Chondrocyte (in vitro differentiated cells): ENCODE measurements around the gene TP63. TPM values are rescaled to one million over a fixed set of nuclear protein-coding genes. Genes with fewer than 3 reads are reported as not detected.

Source experiments
- DNase-seq: peaks from one replicate; pipeline ENCODE4 v3.0.0; 2021; ENCODE audit warnings: mixed read lengths, low spot score
- H3K27ac Mint-ChIP-seq: one replicate; pipeline ENCODE4 v1.8.0; 2021; ENCODE audit warnings: mild to moderate bottlenecking, moderate library complexity, mixed read lengths; ENCODE audit not compliant: unreplicated experiment
- H3K27me3 Mint-ChIP-seq: 2 replicates; pipeline ENCODE4 v1.8.0; 2021; ENCODE audit warnings: low read depth, mixed read lengths
- H3K36me3 Mint-ChIP-seq: 2 replicates; pipeline ENCODE4 v1.8.0; 2021; ENCODE audit warnings: low read depth, mixed read lengths
- H3K4me1 Mint-ChIP-seq: 2 replicates; pipeline ENCODE4 v1.8.0; 2021; ENCODE audit warnings: low read depth, mild to moderate bottlenecking, mixed read lengths
- H3K4me3 Mint-ChIP-seq: one replicate; pipeline ENCODE4 v1.8.0; 2021; ENCODE audit warnings: mild to moderate bottlenecking, moderate library complexity, mixed read lengths; ENCODE audit not compliant: unreplicated experiment
- H3K9me3 Mint-ChIP-seq: 2 replicates; pipeline ENCODE4 v1.8.0; 2021; ENCODE audit warnings: low read depth, mixed read lengths
- total RNA-seq: library from RNA; stranded (reverse); gene quantifications from 3 replicates; pipeline ENCODE4 v1.2.1, GENCODE V29; 2021
- TF ChIP-seq, protein P1 (sequence below): fragments of 200-600 bp; sonication (generic); IDR thresholded peaks from 2 replicates; pipeline ENCODE4 v1.5.0; 2021; ENCODE audit warnings: antibody characterized with exemption, mild to moderate bottlenecking, moderate library complexity

The TP63 gene
- total RNA-seq, 1 donor from 2014 or later = not detected

DNA sequence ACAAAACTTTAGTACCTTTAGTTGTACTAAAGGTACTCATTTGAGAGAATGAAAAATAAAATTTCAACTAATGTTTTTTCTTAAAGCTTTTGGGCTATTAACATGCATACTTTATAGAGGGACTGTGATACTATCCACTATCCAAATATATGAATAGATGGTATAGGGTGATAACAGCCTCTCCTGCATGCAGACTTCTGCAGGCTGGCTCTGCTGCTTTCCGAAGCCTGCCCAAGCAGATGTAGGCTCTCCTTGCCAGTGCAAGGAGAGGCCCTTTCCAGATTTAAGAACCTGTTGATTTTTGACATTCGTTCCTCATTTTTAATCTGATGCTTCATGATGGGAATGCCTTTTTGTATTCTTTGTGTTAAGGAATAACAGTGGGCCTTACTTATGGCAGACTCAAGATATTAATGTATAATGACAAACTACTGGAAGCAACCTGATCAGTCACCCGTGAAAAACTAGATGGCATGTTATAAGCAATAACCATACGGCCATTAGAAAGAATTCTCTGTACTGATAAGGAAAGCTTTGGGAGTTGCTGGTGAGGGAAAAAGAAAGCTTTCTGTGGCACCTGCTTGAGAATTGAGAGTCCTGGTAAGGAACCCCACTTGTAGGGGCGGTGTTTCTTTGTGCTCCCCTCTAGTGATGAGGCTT lies 181.7 kb downstream of the TP63 start:
- Mint-ChIP-seq H3K4me3 (no peak overlapping the region), H3K27ac (no peak overlapping the region), H3K9me3 (no peaks in the 10 kb centered on the region), H3K36me3 (no peaks in the 10 kb centered on the region), H3K27me3 (peaks cover 8% of the 10 kb centered on the region), H3K4me1 (peaks cover 6% of the 10 kb centered on the region)
- TF ChIP-seq, protein P1, sequence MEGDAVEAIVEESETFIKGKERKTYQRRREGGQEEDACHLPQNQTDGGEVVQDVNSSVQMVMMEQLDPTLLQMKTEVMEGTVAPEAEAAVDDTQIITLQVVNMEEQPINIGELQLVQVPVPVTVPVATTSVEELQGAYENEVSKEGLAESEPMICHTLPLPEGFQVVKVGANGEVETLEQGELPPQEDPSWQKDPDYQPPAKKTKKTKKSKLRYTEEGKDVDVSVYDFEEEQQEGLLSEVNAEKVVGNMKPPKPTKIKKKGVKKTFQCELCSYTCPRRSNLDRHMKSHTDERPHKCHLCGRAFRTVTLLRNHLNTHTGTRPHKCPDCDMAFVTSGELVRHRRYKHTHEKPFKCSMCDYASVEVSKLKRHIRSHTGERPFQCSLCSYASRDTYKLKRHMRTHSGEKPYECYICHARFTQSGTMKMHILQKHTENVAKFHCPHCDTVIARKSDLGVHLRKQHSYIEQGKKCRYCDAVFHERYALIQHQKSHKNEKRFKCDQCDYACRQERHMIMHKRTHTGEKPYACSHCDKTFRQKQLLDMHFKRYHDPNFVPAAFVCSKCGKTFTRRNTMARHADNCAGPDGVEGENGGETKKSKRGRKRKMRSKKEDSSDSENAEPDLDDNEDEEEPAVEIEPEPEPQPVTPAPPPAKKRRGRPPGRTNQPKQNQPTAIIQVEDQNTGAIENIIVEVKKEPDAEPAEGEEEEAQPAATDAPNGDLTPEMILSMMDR = no peak
- no peak for DNase-seq

GRCh38 chr3:189813647-189814240 lies 182.6 kb downstream of the TP63 start:
- H3K4me1 Mint-ChIP-seq = peaks cover 6% of the 10 kb centered on the region
- H3K36me3 Mint-ChIP-seq = no peaks in the 10 kb centered on the region
- no peak overlapping the region for H3K27ac Mint-ChIP-seq
- TF ChIP-seq, protein P1 = no peak
- no peaks in the 10 kb centered on the region for H3K9me3 Mint-ChIP-seq
- no peak for DNase-seq
- H3K4me3 Mint-ChIP-seq = no peak overlapping the region
- peaks cover 8% of the 10 kb centered on the region for H3K27me3 Mint-ChIP-seq

GRCh38 chr3:189820365-189820720 lies 189.2 kb downstream of the TP63 start:
- H3K4me3 Mint-ChIP-seq = no peak overlapping the region
- no peaks in the 10 kb centered on the region for H3K9me3 Mint-ChIP-seq
- peaks cover 3% of the 10 kb centered on the region for H3K27me3 Mint-ChIP-seq
- TF ChIP-seq, protein P1 = no peak
- H3K27ac Mint-ChIP-seq = no peak overlapping the region
- peaks cover 11% of the 10 kb centered on the region for H3K4me1 Mint-ChIP-seq
- H3K36me3 Mint-ChIP-seq = no peaks in the 10 kb centered on the region
- DNase-seq = no peak

DNA sequence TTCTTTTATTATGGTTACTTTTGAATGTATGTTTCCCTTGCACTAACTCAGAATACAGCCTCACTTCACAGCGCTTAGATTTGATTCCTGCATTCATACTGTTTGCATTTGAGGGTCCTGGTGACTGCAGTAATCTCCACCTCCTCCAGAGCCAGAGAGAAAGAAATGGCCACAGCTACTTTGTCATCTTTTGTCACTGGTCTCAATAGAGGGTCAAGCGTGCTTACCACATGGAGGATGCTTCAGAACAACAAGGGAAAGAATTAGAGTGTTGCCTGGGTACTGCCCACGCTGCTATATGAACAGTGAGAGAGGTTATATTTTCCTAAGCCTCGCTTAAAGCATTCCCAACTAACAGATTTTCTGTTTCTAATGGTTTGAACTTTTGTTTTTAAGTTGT lies 190.1 kb downstream of the TP63 start:
- no peaks in the 10 kb centered on the region for H3K9me3 Mint-ChIP-seq
- H3K27me3 Mint-ChIP-seq = peaks cover under 1% of the 10 kb centered on the region
- no peaks in the 10 kb centered on the region for H3K36me3 Mint-ChIP-seq
- TF ChIP-seq, protein P1 = no peak
- no peak overlapping the region for H3K4me3 Mint-ChIP-seq
- DNase-seq = no peak
- H3K27ac Mint-ChIP-seq = no peak overlapping the region
- peaks cover 11% of the 10 kb centered on the region for H3K4me1 Mint-ChIP-seq

- Mint-ChIP-seq H3K9me3 (no peaks in the 10 kb centered on the region), H3K4me1 (peaks cover 11% of the 10 kb centered on the region), H3K36me3 (peaks cover 3% of the 10 kb centered on the region), H3K4me3 (no peak overlapping the region), H3K27me3 (no peaks in the 10 kb centered on the region), H3K27ac (no peak overlapping the region)
- TF ChIP-seq, protein P1 = no peak
- DNase-seq = no peak
Observed at GRCh38 chr3:189822726-189823125, 191.5 kb downstream of the TP63 start.
